Astrocyte (in vitro differentiated cells and primary cell): Measurements from ENCODE around the gene CRADD.

Experiments
- EZH2 ChIP-seq: IDR thresholded peaks from 2 replicates; pipeline ENCODE4 v1.6.1; 2012; ENCODE audit warnings: mild to moderate bottlenecking, low read length, inconsistent platforms; ENCODE audit not compliant: insufficient read depth
- TF ChIP-seq, protein P1 (sequence below): IDR thresholded peaks from 2 replicates; pipeline ENCODE4 v1.5.1; 2011; ENCODE audit warnings: low read depth, mild to moderate bottlenecking, inconsistent platforms, low read length, moderate library complexity; ENCODE audit not compliant: insufficient read depth

GRCh38 chr12:93683410-93683809 is 6.2 kb downstream of the CRADD start:
- TF ChIP-seq, protein P1, sequence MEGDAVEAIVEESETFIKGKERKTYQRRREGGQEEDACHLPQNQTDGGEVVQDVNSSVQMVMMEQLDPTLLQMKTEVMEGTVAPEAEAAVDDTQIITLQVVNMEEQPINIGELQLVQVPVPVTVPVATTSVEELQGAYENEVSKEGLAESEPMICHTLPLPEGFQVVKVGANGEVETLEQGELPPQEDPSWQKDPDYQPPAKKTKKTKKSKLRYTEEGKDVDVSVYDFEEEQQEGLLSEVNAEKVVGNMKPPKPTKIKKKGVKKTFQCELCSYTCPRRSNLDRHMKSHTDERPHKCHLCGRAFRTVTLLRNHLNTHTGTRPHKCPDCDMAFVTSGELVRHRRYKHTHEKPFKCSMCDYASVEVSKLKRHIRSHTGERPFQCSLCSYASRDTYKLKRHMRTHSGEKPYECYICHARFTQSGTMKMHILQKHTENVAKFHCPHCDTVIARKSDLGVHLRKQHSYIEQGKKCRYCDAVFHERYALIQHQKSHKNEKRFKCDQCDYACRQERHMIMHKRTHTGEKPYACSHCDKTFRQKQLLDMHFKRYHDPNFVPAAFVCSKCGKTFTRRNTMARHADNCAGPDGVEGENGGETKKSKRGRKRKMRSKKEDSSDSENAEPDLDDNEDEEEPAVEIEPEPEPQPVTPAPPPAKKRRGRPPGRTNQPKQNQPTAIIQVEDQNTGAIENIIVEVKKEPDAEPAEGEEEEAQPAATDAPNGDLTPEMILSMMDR: no peak
- TF ChIP-seq EZH2: no peak
